Kidney (tissue), 14 donors: ENCODE results near the gene DVL2. TPM values are rescaled to one million over a fixed set of nuclear protein-coding genes. Genes with fewer than 3 reads are reported as not detected.

Experiments
- DNase-seq, 5 donors: peaks; one replicate each; pipeline ENCODE4 v3.0.0-alpha.2; 2013 to 2020
- FAIRE-seq: peaks from 2 replicates; lab custom pipeline; 2012; peaks lifted over from hg19 to GRCh38; lab: Jason Lieb, UNC
- H3K27ac ChIP-seq, 2 donors: one replicate each; pipeline ENCODE4 v1.7.0; 2013; ENCODE audit warnings: low read depth in 2 of 2, low read length in 2 of 2, inconsistent platforms in 1 of 2
- H3K27me3 ChIP-seq: one replicate; pipeline ENCODE4 v1.7.1; 2013; ENCODE audit warnings: low read length, inconsistent platforms; ENCODE audit not compliant: control insufficient read depth, insufficient read depth
- H3K36me3 ChIP-seq, 3 donors: one replicate each; pipeline versions ENCODE4 v1.7.0 to v1.7.1; 2013; ENCODE audit warnings: low read length in 3 of 3, control low read depth in 1 of 3, inconsistent platforms in 1 of 3; ENCODE audit not compliant: insufficient read depth in 3 of 3, control insufficient read depth in 2 of 3
- H3K4me1 ChIP-seq, 3 donors: one replicate each; pipeline versions ENCODE4 v1.7.0 to v1.7.1; 2013; ENCODE audit warnings: low read length in 3 of 3, inconsistent platforms in 1 of 3, low read depth in 1 of 3; ENCODE audit not compliant: control insufficient read depth in 2 of 3, insufficient read depth in 2 of 3
- H3K4me3 ChIP-seq, 3 donors: one replicate each; pipeline versions ENCODE4 v1.7.0 to v1.8.1; 2013; ENCODE audit warnings: low read length in 3 of 3, control low read depth in 1 of 3, inconsistent platforms in 1 of 3
- H3K9ac ChIP-seq, 3 donors: one replicate each; pipeline versions ENCODE4 v1.7.0 to v1.7.1; 2013; ENCODE audit warnings: low read length in 3 of 3, control low read depth in 1 of 3, inconsistent platforms in 1 of 3
- H3K9me3 ChIP-seq, 3 donors: one replicate each; pipeline versions ENCODE4 v1.7.0 to v1.7.1; 2013; ENCODE audit warnings: low read length in 3 of 3, control low read depth in 1 of 3, inconsistent platforms in 1 of 3; ENCODE audit not compliant: control insufficient read depth in 2 of 3, insufficient read depth in 1 of 3
- intact Hi-C: fragments of 100-400 bp; cut with DNase I; formaldehyde crosslinking; loops from one replicate; pipeline ENCODE4 v1.11.1; 2022
- polyA plus RNA-seq: library from polyadenylated mRNA; stranded (reverse); fragments of 350-450 nt; fragmentation: Illumina TruSeq; extraction: RNeasy Lipid Tissue Mini Kit (QIAGEN cat#74804); gene quantifications from one replicate; pipeline ENCODE4 v1.2.3, GENCODE V29; 2014; ENCODE audit warnings: low read depth, low replicate concordance; ENCODE audit not compliant: insufficient read depth
- total RNA-seq: library from RNA; stranded (reverse); fragmentation: NEBNext Ultra II Directional; extraction: Animal tissue kit (Norgen Biotek cat#: 25700); gene quantifications from one replicate; pipeline ENCODE4 v1.2.1, GENCODE V29; 2021
- TF ChIP-seq, protein P1 (sequence below): IDR thresholded peaks from 3 replicates; pipeline ENCODE4 v1.5.1; 2012; ENCODE audit warnings: mild to moderate bottlenecking, moderate library complexity, borderline replicate concordance; ENCODE audit not compliant: insufficient read depth; ENCODE audit errors: extremely low read depth
- donor health status: control.
- donor health status: control.
- donor health status: control.
- donor health status: control.
- donor health status: control.
- donor health status: DM: yes; HTN: yes; CAD: no.
- donor health status: Normal renal cell carcinoma (clear cell type).

DVL2 gene
- total and polyA plus RNA-seq, 2 donors from 2014 or later: 18.0 to 35.8 TPM

GRCh38 chr17:7280519-7281073 is 46.3 kb upstream of the DVL2 start:
- Histone ChIP-seq H3K4me1 (peaks cover 0 to 14% (median 0%) of the 10 kb centered on the region in 3 donors), H3K9ac (peak overlapping the region in 2 of 3 donors; percentile 52 to 84), H3K36me3 (no peaks in the 10 kb centered on the region), H3K4me3 (peak overlapping the region; percentile 17 to 46 (median 35)), H3K27ac (peak overlapping the region; percentile 90 to 94), H3K9me3 (no peaks in the 10 kb centered on the region), H3K27me3 (no peaks in the 10 kb centered on the region)
- TF ChIP-seq, protein P1, sequence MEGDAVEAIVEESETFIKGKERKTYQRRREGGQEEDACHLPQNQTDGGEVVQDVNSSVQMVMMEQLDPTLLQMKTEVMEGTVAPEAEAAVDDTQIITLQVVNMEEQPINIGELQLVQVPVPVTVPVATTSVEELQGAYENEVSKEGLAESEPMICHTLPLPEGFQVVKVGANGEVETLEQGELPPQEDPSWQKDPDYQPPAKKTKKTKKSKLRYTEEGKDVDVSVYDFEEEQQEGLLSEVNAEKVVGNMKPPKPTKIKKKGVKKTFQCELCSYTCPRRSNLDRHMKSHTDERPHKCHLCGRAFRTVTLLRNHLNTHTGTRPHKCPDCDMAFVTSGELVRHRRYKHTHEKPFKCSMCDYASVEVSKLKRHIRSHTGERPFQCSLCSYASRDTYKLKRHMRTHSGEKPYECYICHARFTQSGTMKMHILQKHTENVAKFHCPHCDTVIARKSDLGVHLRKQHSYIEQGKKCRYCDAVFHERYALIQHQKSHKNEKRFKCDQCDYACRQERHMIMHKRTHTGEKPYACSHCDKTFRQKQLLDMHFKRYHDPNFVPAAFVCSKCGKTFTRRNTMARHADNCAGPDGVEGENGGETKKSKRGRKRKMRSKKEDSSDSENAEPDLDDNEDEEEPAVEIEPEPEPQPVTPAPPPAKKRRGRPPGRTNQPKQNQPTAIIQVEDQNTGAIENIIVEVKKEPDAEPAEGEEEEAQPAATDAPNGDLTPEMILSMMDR: peak; percentile 92
- FAIRE-seq (no peak), DNase-seq (peak; percentile 91 to 94 (median 91))
- intact Hi-C loops: no loop called here

GRCh38 chr17:7279448-7279847 is 45.1 kb upstream of the DVL2 start:
- no peaks in the 10 kb centered on the region for H3K36me3 ChIP-seq
- no peak overlapping the region for H3K4me3 ChIP-seq
- FAIRE-seq: no peak
- H3K9me3 ChIP-seq: no peaks in the 10 kb centered on the region
- peaks cover 0 to 14% (median 0%) of the 10 kb centered on the region in 3 donors for H3K4me1 ChIP-seq
- no peak overlapping the region for H3K9ac ChIP-seq
- no peak for DNase-seq
- H3K27ac ChIP-seq: no peak overlapping the region
- TF ChIP-seq, protein P1: no peak
- H3K27me3 ChIP-seq: no peaks in the 10 kb centered on the region
- intact Hi-C loops: no loop called here

DNA sequence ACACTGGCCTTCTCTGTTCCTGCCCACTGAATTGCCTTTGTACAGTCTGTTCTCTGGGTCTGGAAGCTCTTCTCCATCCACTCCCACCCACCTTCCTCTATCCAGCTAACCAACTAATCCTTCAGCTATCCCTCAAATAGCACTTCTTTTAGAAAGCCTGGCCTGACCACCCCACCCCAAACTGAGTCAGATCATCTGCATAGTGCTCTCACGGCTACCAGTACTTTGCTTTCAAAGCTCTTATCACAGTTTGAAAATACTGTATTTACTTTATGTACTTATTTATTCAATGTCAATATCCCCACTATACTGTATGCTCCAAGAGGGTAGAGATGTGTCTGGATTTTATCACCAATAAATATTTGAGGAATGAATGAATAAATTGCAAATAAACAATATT is 32.5 kb upstream of the DVL2 start:
- no peaks in the 10 kb centered on the region for H3K36me3 ChIP-seq
- TF ChIP-seq, protein P1: no peak
- FAIRE-seq (no peak), DNase-seq (no peak)
- no peaks in the 10 kb centered on the region for H3K27me3 ChIP-seq
- no peak overlapping the region for H3K4me3 ChIP-seq
- no peak overlapping the region for H3K9ac ChIP-seq
- H3K4me1 ChIP-seq: peaks cover 0 to 11% (median 0%) of the 10 kb centered on the region in 3 donors
- H3K27ac ChIP-seq: no peak overlapping the region
- intact Hi-C loops: no loop called here
- no peaks in the 10 kb centered on the region for H3K9me3 ChIP-seq

DNA sequence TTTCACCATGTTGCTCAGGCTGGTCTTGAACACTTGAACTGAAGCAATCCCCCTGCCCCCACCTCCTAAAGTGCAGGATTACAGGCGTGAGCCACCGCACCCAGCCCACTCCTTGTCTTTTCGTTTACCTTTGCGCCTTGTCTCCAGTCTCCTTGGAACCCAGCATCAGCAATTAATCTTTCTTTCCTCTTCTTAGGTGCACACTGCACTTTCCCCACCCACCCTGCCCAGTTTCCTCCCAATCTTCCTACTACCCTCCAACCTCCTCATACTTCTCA is 29.4 kb upstream of the DVL2 start:
- DNase-seq (no peak), FAIRE-seq (no peak)
- intact Hi-C loops: no loop called here
- Histone ChIP-seq H3K9me3 (no peaks in the 10 kb centered on the region), H3K4me1 (peaks cover 0 to 21% (median 3%) of the 10 kb centered on the region in 3 donors), H3K27ac (peak overlapping the region; percentile 88 to 89), H3K4me3 (peak overlapping the region in 1 of 3 donors; percentile 74), H3K27me3 (no peaks in the 10 kb centered on the region), H3K36me3 (peaks cover 0 to 2% (median 0%) of the 10 kb centered on the region in 3 donors), H3K9ac (no peak overlapping the region)
- TF ChIP-seq, protein P1: no peak
